ENCODE measurements around the gene GRIP2. TPM values are rescaled to one million over a fixed set of nuclear protein-coding genes. Genes with fewer than 3 reads are reported as not detected.

The GRIP2 gene
- total RNA-seq, 2 experiments from 2014 or later, result not detected

- H3K27me3 Mint-ChIP-seq, result peaks cover 4% of the 10 kb centered on the region
These were observed 17.9 kb downstream of the GRIP2 start for GRCh38 chr3:14522129-14522691.

DNA sequence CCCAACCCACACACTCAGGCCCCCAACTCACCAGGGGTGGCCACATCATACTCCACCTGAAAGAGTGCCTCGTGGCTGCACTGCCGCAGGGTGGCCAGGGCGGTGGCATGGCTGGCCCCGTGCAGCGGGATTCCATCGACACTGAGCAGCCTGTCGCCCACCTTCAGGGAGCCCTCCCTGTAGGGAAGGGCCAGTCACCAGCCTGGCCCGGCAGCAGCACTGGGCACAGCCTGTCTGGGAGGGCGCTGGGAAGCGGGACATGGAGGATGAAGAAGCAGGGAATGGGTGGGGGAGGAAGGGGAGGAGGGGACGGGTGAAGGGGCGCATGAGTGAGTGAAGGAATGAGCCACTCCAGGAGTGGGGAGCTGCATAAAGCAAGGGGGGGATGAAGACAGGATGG lies 18.5 kb downstream of the GRIP2 start:
- no peak for DNase-seq
- CTCF ChIA-PET, result interaction anchor here (1.1 to 1.2 kb wide), 2 partner anchors 9 to 12 kb away, joined by 3 read pairs; no protein-coding TSS in a partner anchor
- no peaks in the 10 kb centered on the region for H3K36me3 Mint-ChIP-seq (ENCODE audit: low read depth)

More at GRCh38 chr3:14522129-14522691, 17.9 kb downstream of the GRIP2 start:
- no peaks in the 10 kb centered on the region for H3K4me1 Mint-ChIP-seq (ENCODE audit: low read depth)
- intact Hi-C loops (cut with micrococcal nuclease), result no loop called here
- no peak overlapping the region for H3K4me3 Mint-ChIP-seq
- H3K9me3 Mint-ChIP-seq, result no peaks in the 10 kb centered on the region
- ATAC-seq (no peak), DNase-seq (no peak)
- ChIA-PET CTCF (interaction anchor here (1.2 kb wide), 1 partner anchor 9 kb away, joined by 3 read pairs; no protein-coding TSS in a partner anchor), POLR2A (no interaction called here)
- H3K27ac Mint-ChIP-seq, result no peak overlapping the region
- TF ChIP-seq, protein P1, sequence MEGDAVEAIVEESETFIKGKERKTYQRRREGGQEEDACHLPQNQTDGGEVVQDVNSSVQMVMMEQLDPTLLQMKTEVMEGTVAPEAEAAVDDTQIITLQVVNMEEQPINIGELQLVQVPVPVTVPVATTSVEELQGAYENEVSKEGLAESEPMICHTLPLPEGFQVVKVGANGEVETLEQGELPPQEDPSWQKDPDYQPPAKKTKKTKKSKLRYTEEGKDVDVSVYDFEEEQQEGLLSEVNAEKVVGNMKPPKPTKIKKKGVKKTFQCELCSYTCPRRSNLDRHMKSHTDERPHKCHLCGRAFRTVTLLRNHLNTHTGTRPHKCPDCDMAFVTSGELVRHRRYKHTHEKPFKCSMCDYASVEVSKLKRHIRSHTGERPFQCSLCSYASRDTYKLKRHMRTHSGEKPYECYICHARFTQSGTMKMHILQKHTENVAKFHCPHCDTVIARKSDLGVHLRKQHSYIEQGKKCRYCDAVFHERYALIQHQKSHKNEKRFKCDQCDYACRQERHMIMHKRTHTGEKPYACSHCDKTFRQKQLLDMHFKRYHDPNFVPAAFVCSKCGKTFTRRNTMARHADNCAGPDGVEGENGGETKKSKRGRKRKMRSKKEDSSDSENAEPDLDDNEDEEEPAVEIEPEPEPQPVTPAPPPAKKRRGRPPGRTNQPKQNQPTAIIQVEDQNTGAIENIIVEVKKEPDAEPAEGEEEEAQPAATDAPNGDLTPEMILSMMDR (IDR thresholded peaks at IDR 0.05), result no peak
- no peaks in the 10 kb centered on the region for H3K36me3 Mint-ChIP-seq (ENCODE audit: low read depth)

GRCh38 chr3:14520967-14521366 lies 19.2 kb downstream of the GRIP2 start:
- H3K4me1 Mint-ChIP-seq (ENCODE audit: low read depth), result no peaks in the 10 kb centered on the region
- no peak overlapping the region for H3K4me3 Mint-ChIP-seq
- ChIA-PET CTCF (interaction anchor here (1.1 kb wide), 1 partner anchor 11 kb away, joined by 3 read pairs; no protein-coding TSS in a partner anchor), POLR2A (no interaction called here)
- no peak for ATAC-seq
- DNase-seq, result no peak
- intact Hi-C loops (cut with micrococcal nuclease), result no loop called here
- peaks cover 2% of the 10 kb centered on the region for H3K27me3 Mint-ChIP-seq
- H3K36me3 Mint-ChIP-seq (ENCODE audit: low read depth), result no peaks in the 10 kb centered on the region
- no peak overlapping the region for H3K27ac Mint-ChIP-seq
- H3K9me3 Mint-ChIP-seq, result no peaks in the 10 kb centered on the region
- TF ChIP-seq, protein P1 (IDR thresholded peaks at IDR 0.05), result no peak

More for the DNA sequence above, 18.5 kb downstream of the GRIP2 start:
- no peaks in the 10 kb centered on the region for H3K9me3 Mint-ChIP-seq
- no peak overlapping the region for H3K4me3 Mint-ChIP-seq
- H3K4me1 Mint-ChIP-seq (ENCODE audit: low read depth), result no peaks in the 10 kb centered on the region
- intact Hi-C loops (cut with micrococcal nuclease), result no loop called here
- no peak for ATAC-seq
- TF ChIP-seq, protein P1 (IDR thresholded peaks at IDR 0.05), result no peak
- no peak overlapping the region for H3K27ac Mint-ChIP-seq
- peaks cover 2% of the 10 kb centered on the region for H3K27me3 Mint-ChIP-seq
- POLR2A ChIA-PET, result no interaction called here

- Mint-ChIP-seq H3K9me3 (no peaks in the 10 kb centered on the region), H3K4me3 (no peak overlapping the region), H3K27me3 (peaks cover 2% of the 10 kb centered on the region), H3K36me3 (ENCODE audit: low read depth) (no peaks in the 10 kb centered on the region), H3K27ac (no peak overlapping the region), H3K4me1 (ENCODE audit: low read depth) (no peaks in the 10 kb centered on the region)
- ATAC-seq (no peak), DNase-seq (no peak)
- intact Hi-C loops (cut with micrococcal nuclease), result no loop called here
- TF ChIP-seq, protein P1 (IDR thresholded peaks at IDR 0.05), result no peak
- ChIA-PET CTCF (interaction anchor here (2.2 kb wide), 1 partner anchor 11 kb away, joined by 13 read pairs; no protein-coding TSS in a partner anchor), POLR2A (interaction anchor here (0.6 kb wide), 1 partner anchor 14 kb away, joined by 3 read pairs; no protein-coding TSS in a partner anchor)
These were observed 20.0 kb downstream of the GRIP2 start for GRCh38 chr3:14520149-14520548.

DNA sequence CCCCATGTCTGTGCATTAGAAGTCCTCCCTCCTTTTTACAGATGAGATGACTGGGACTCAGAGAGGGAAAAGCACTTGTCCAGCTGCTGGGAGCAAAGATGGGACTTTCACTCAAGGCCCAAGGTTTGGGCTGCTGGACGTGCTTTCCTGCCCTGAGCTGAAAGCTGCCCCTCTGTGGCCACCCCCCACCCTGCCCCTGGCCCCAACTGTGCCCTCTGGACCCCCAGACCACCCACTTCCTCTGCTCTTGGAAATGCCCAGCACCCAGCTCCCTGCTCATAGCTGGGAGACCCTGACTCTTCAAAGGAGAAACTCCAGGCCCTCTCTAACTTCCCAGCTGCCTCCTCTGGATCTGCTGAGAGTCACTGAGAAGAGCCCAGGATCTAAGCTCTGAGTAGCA lies 20.7 kb downstream of the GRIP2 start:
- Mint-ChIP-seq H3K4me3 (no peak overlapping the region), H3K9me3 (no peaks in the 10 kb centered on the region), H3K27ac (no peak overlapping the region), H3K27me3 (peaks cover 2% of the 10 kb centered on the region), H3K36me3 (ENCODE audit: low read depth) (no peaks in the 10 kb centered on the region), H3K4me1 (ENCODE audit: low read depth) (no peaks in the 10 kb centered on the region)
- ATAC-seq (no peak), DNase-seq (no peak)
- TF ChIP-seq, protein P1 (IDR thresholded peaks at IDR 0.05), result no peak
- intact Hi-C loops (cut with micrococcal nuclease), result no loop called here
- CTCF ChIA-PET, result interaction anchor here (2.2 kb wide), 1 partner anchor 10 kb away, joined by 13 read pairs; no protein-coding TSS in a partner anchor
- POLR2A ChIA-PET, result no interaction called here

Measured in activated CD8-positive, alpha-beta T cell treated with anti-CD3 and anti-CD28 coated beads for 36 hours (primary cell).